Ovary (tissue), 9 donors: ENCODE measurements around the gene LITAF. TPM values are rescaled to one million over a fixed set of nuclear protein-coding genes. Genes with fewer than 3 reads are reported as not detected.

ENCODE experiments used
- DNase-seq, 5 donors: peaks; one replicate each; pipeline ENCODE4 v3.0.0-alpha.2; 2019 to 2020
- H3K27ac ChIP-seq, 2 donors: fragments of 200-600 bp; one replicate each; pipeline versions ENCODE4 v1.5.1 to v1.8.0; 2019 to 2022
- H3K27me3 ChIP-seq: fragments of 200-600 bp; one replicate; pipeline ENCODE4 v1.8.0; 2022
- H3K36me3 ChIP-seq: fragments of 200-600 bp; sonication (generic); one replicate; pipeline ENCODE4 v1.5.1; 2019
- H3K4me1 ChIP-seq: one replicate; pipeline ENCODE4 v1.8.1; 2013; ENCODE audit warnings: mild to moderate bottlenecking, moderate library complexity; ENCODE audit not compliant: insufficient read depth
- H3K4me3 ChIP-seq: fragments of 200-600 bp; sonication (generic); one replicate; pipeline ENCODE4 v1.5.1; 2017
- H3K9me3 ChIP-seq, 2 donors: fragments of 200-600 bp in 1 of 2; sonication (generic) in 1 of 2; one replicate each; pipeline versions ENCODE4 v1.5.1 to v1.8.1; 2013 to 2019; ENCODE audit warnings: mild to moderate bottlenecking in 1 of 2, moderate library complexity in 1 of 2
- EP300 ChIP-seq: sonication (generic); formaldehyde crosslinking; IDR thresholded peaks from one replicate; pipeline ENCODE4 v1.6.1; 2017; ENCODE audit warnings: antibody characterized with exemption
- POLR2A ChIP-seq: fragments of 450-650 bp; IDR thresholded peaks from one replicate; pipeline ENCODE4 v1.6.1; 2017; ENCODE audit warnings: antibody characterized with exemption, mild to moderate bottlenecking, moderate library complexity
- WGBS, 3 donors: extraction: QIAGEN DNeasy Blood & Tissue Kit in 1 of 3; methylation state at CpG; one replicate each; pipeline versions ENCODE4 v1.1.5 to v1.1.7; 2013 to 2017; 5-methylcytosine and 5-hydroxymethylcytosine counted together
- intact Hi-C, 4 donors: fragments of 100-400 bp; cut with DNase I; formaldehyde crosslinking; loops; one replicate each; pipeline versions ENCODE4 v1.11.0 to v1.15.1; 2022 to 2023
- polyA plus RNA-seq, 2 donors: library from polyadenylated mRNA; stranded (reverse); fragments of 200-250 nt in 1 of 2; fragments of 350-450 nt in 1 of 2; fragmentation: Illumina TruSeq in 1 of 2; extraction: RNeasy Lipid Tissue Mini Kit (QIAGEN cat#74804) in 1 of 2; gene quantifications; one replicate each; pipeline ENCODE4 v1.2.3, GENCODE V29; 2013 to 2014
- total RNA-seq, 7 donors: library from RNA; depleted of rRNA in 2 of 7; stranded (reverse); fragments of >200 nt in 2 of 7; fragmentation: NEBNext Ultra II Directional in 3 of 7; extraction: Animal tissue kit (Norgen Biotek cat#: 25700) in 3 of 7; gene quantifications; one replicate each; pipeline versions ENCODE4 v1.1.0 to v1.2.4, GENCODE V29; 2016 to 2023
- TF ChIP-seq, protein P1 (sequence below), 3 donors: fragments of 450-650 bp in 2 of 3; fragments of 200-600 bp in 1 of 3; IDR thresholded peaks; one replicate each; pipeline versions ENCODE4 v1.5.1 to v1.8.0; 2016 to 2022; ENCODE audit warnings: antibody characterized with exemption in 3 of 3, mild to moderate bottlenecking in 1 of 3
- donor health status: DM: no; HTN: no; CAD: no; lungs with moderate emphysema.
- donor health status: DM: no; HTN: no; CAD: no.
- donor health status: Bipolar disorder and iron deficiency.
- donor health status: DM: yes; HTN: yes; CAD: no.
- donor health status: DM: no; HTN: no; CAD: no.
- donor health status: DM: yes; HTN: yes; CAD: no.

The LITAF gene
- total and polyA plus RNA-seq, 9 donors: 39.7 to 169 (median 105) TPM

DNA sequence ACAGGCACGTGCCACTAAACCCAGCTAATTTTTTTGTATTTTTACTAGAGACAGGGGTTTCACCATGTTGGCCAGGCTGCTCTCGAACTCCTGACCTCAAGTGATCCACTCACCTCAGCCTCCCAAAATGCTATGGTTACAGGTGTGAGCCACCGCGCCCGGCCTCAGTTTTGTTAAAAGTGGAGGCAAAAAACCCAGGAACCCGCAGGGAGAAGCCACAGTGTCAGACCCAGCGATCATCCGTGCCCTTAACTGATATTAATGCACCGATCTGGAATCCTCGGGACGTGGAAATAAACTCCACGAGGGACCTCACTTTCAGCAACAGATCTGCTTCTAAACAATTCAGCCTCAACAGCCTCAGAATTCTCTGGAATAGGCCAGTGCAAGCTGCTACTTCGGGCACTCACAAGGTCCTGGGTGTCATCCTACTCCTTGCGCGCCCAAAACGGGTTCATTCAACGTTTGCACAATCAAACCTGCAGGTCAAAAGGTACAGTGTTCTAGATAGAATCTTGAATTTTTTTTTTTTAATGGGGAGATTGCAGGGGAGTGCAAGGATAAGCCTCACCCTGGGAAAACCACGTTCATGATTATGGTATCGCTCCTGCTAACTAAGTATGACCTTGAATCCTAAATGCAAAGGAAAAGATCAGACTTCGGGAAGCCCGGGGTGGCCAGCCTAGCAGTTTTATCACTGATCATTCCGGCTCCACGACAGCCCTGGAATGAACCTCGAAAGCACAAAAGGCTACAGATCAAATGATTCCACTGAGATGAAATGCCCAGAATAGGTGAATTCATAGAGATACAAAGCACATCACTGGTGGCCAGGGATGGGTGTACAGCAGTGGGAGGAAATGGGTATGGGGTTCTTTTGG, 22.4 kb downstream of the LITAF start:
- H3K4me1 ChIP-seq: peaks cover 9% of the 10 kb centered on the region
- intact Hi-C loops: no loop called here
- DNase-seq: peak in 1 of 5 donors; percentile 25
- no peak overlapping the region for H3K27ac ChIP-seq
- H3K9me3 ChIP-seq: no peaks in the 10 kb centered on the region
- no peaks in the 10 kb centered on the region for H3K27me3 ChIP-seq
- TF ChIP-seq, protein P1, sequence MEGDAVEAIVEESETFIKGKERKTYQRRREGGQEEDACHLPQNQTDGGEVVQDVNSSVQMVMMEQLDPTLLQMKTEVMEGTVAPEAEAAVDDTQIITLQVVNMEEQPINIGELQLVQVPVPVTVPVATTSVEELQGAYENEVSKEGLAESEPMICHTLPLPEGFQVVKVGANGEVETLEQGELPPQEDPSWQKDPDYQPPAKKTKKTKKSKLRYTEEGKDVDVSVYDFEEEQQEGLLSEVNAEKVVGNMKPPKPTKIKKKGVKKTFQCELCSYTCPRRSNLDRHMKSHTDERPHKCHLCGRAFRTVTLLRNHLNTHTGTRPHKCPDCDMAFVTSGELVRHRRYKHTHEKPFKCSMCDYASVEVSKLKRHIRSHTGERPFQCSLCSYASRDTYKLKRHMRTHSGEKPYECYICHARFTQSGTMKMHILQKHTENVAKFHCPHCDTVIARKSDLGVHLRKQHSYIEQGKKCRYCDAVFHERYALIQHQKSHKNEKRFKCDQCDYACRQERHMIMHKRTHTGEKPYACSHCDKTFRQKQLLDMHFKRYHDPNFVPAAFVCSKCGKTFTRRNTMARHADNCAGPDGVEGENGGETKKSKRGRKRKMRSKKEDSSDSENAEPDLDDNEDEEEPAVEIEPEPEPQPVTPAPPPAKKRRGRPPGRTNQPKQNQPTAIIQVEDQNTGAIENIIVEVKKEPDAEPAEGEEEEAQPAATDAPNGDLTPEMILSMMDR (IDR thresholded peaks at IDR 0.05): no peak
- TF ChIP-seq POLR2A: no peak
- no peak for TF ChIP-seq EP300
- no peaks in the 10 kb centered on the region for H3K36me3 ChIP-seq
- WGBS, 3 donors: 80 to 85% (median 83%) methylated on average over 24 of the region's 24 CpGs
- H3K4me3 ChIP-seq: no peak overlapping the region

DNA sequence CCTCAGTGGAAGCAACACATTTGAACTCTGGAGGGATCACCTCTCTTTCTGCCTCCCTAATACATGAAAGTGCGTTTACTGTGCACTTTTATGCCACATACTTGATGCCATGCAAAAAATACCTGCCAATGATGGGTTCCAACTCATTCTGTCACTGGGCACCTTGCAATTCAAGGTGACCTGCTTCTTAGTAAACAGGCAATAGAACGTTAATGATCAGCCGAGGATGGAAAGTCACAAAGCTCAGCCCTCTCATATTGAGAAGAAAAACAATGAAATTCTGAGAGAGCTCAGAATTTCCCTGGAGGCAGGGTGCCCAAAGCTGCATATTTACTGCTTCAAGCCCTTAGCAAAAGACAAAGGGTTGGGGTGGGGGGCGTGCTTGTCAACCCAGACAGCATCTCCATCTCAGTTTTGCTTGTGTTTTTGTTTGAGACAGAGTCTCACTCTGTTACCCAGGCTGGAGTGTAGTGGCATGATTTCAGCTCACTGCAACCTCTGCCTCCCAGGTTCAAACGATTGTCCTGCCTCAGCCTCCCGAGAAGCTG, 23.2 kb downstream of the LITAF start:
- no peaks in the 10 kb centered on the region for H3K27me3 ChIP-seq
- no peak overlapping the region for H3K27ac ChIP-seq
- H3K4me3 ChIP-seq: no peak overlapping the region
- WGBS, 3 donors: 77 to 79% (median 79%) methylated on average over 6 of the region's 6 CpGs
- H3K36me3 ChIP-seq: no peaks in the 10 kb centered on the region
- DNase-seq: no peak
- no peaks in the 10 kb centered on the region for H3K9me3 ChIP-seq
- intact Hi-C loops: no loop called here
- H3K4me1 ChIP-seq: peaks cover 9% of the 10 kb centered on the region
- TF ChIP-seq EP300: no peak
- TF ChIP-seq POLR2A: no peak
- TF ChIP-seq, protein P1 (IDR thresholded peaks at IDR 0.05): no peak

DNA sequence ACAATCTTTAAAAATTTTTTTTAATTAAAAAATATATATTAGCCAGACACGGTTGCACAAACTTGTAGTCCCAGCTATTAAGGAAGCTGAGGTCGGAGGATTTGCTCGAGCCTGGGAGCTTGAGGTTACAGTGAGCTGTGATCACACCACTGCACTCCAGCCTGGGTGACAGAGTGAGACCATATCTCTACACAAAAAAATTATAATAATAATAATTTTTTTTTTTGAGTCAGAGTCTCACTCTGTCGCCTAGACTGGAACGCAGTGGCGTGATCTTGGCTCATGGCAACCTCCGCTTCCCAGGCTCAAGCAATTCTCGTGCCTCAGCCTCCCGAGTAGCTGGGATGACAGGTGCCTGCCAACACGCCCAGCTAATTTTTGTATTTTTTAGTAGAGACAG, 23.8 kb downstream of the LITAF start:
- peaks cover 9% of the 10 kb centered on the region for H3K4me1 ChIP-seq
- TF ChIP-seq EP300 (no peak), POLR2A (no peak)
- TF ChIP-seq, protein P1 (IDR thresholded peaks at IDR 0.05): no peak
- no peak overlapping the region for H3K27ac ChIP-seq
- no peaks in the 10 kb centered on the region for H3K9me3 ChIP-seq
- no peaks in the 10 kb centered on the region for H3K36me3 ChIP-seq
- no peak overlapping the region for H3K4me3 ChIP-seq
- intact Hi-C loops: no loop called here
- H3K27me3 ChIP-seq: no peaks in the 10 kb centered on the region
- WGBS, 3 donors: 92 to 97% (median 93%) methylated on average over 10 of the region's 10 CpGs
- no peak for DNase-seq

DNA sequence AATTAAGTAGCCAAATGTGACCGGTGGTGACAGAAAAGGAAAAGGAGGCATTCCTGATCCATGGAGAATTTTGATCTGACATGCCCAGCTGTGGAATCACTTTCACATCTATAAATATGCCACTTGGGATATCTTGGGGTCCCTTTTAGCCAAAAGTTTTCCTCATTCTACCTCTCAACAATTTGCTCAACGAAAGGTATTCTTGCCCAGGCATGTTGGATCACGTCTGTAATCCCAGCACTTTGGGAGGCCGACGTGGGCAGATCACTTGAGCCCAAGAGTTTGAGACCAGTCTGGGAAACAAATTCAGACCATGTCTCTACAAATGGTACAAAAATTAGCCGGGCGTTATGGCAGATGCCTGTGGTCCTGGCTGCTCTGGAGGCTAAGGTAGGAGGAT, 24.3 kb downstream of the LITAF start:
- no peak for DNase-seq
- peaks cover 9% of the 10 kb centered on the region for H3K4me1 ChIP-seq
- WGBS, 3 donors: 92 to 94% (median 94%) methylated on average over 7 of the region's 7 CpGs
- no peak overlapping the region for H3K4me3 ChIP-seq
- H3K27me3 ChIP-seq: no peaks in the 10 kb centered on the region
- no peaks in the 10 kb centered on the region for H3K36me3 ChIP-seq
- no peaks in the 10 kb centered on the region for H3K9me3 ChIP-seq
- TF ChIP-seq POLR2A: no peak
- no peak for TF ChIP-seq EP300
- TF ChIP-seq, protein P1 (IDR thresholded peaks at IDR 0.05): no peak
- H3K27ac ChIP-seq: peak overlapping the region in 1 of 2 donors; percentile 80
- intact Hi-C loops: no loop called here
